Measurements from ENCODE around the gene RPS6KA4.

The RPS6KA4 gene

GRCh38 chr11:64349404-64349803 lies 9.6 kb upstream of the RPS6KA4 start:
- no peak for DNase-seq

GRCh38 chr11:64351136-64351631 lies 7.8 kb upstream of the RPS6KA4 start:
- no peak for DNase-seq

DNA sequence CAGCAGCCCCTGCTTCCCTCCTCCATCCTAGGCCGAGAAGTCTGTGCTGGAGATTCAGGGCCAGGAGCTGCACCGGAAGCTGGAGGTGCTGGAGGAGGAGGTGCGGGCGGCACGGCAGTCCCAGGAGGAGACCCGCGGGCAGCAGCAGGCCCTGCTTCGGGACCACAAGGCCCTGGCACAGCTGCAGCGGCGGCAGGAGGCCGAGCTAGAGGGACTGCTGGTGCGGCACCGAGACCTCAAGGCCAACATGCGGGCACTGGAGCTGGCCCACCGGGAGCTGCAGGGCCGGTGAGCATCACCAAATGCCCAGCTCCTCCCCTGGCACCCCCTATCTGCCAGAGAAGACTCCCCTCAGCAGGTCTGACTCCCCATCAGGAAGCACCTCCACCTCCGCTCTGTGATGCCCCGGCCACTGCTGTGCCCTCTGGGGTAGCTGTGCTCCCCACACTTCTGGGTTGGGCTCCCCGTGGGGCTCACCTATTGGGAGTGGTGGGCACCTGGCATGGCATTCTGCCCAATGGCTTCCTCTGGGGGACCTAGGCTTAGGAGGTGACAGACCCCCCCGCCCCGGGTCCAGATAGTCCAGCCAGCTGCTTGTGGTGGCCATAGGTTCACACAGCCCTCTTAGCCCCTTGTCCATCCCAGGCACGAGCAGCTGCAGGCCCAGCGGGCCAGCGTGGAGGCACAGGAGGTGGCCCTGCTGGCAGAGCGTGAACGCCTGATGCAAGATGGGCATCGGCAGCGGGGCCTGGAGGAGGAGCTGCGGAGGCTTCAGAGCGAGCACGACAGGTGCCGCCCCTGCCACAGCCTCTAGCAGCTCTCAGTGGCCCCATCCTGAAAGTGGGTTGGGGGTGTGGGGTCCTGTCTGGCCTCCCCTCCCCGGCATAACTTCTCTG lies 6.6 kb upstream of the RPS6KA4 start:
- no peak for DNase-seq

GRCh38 chr11:64352995-64353714 lies 5.8 kb upstream of the RPS6KA4 start:
- DNase-seq = no peak

DNA sequence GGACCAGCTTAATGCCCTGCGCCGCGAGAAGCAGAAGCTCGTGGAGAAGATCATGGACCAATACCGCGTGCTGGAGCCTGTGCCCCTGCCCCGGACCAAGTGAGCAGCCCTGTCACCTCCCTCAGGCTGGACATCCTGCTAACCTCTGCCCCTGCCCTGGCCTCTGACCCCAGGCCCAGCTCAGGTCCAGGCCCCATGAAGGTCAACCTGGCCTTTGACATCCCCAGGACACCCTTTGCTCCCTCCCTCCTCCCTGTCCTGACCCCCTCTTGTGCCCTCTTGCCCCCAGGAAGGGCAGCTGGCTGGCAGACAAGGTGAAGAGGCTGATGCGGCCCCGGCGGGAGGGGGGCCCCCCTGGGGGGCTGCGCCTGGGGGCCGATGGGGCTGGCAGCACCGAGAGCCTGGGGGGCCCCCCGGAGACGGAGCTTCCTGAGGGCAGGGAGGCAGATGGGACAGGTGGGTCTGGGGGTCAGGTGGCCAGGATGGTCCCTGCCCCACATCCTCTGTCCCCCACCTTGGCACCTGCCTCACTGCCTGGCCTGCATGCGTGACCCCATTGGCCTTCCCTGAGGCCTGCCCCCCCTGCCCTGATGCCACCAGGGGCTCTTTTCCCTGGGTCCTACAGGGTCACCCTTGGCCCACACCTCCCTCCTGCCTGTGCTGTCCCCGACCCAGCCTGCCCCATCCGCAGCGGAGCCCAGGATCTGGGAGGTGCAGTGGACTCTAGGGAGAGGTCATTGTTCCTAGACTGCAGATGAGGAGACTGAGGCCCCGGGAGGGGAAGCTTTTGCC lies 5.1 kb upstream of the RPS6KA4 start:
- no peak for DNase-seq

DNA sequence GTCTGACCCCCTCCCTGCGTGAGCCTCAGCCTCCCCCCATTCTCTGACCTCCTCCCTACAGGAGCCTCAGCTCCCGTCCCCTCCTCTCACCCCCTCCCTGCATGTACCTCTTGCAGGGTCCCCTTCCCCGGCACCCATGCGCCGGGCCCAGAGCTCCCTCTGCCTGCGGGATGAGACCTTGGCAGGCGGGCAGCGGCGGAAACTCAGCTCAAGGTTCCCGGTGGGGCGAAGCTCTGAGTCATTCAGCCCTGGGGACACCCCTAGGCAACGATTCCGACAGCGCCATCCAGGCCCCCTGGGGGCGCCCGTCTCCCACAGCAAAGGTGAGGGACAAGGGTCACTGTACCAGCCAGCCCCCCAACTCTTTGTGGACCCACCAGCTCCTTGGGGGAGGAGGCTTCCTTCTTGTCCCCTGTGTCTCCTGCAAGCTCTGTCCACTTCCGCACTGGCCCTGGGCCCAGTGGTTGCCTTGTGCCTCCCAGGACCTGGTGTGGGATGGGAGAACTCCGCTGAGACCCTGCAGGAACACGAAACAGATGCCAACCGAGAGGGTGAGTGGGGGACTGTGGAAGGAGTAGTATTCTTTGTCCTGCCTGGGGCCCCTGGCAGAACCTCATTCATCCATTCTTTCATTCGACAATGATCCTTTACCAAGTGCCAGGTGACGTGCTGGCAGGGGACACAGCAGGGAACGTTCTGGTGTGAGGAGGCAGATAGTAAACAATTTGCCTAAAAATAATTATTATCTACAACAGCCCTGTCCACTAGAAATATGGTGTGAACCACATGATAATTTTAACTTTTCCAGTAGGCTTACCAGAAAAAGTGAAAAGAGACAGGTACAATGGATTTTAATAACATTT lies 3.7 kb upstream of the RPS6KA4 start:
- no peak for DNase-seq

GRCh38 chr11:64356498-64357411 lies 2.2 kb upstream of the RPS6KA4 start:
- no peak for DNase-seq

- DNase-seq = no peak
These were observed 1.5 kb upstream of the RPS6KA4 start for GRCh38 chr11:64357446-64357845.

DNA sequence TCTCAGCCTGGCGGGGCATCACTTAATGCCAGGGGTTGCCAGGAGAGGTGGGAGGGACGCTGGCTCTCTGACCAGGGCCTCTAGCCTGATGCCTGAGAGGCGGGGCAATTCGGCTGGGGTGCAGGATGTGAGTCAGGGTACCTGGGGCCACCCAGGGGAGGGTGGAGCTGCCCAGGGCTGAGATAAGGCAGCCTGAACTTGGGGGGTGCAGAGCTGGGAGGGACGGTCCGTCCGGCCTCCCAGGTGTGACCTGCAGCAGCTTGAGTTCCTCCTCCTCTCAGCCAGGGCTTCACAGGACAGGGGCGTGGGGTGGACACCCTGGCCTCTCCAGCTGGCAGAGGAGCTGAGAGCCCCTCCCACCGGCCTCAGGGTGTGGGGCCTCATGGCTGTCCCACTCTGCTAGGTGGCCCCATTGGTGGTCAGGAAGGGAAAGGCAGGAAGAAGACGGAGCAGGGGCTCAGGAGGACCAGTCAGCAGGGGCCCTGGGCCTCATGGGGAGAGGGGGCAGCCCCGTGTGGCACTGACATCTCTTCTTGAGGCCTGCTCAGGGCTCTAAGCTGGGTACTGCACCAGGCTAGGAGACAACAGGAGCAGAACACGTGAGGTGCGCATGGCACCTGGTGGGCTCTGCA lies 942 bp upstream of the RPS6KA4 start:
- no peak for DNase-seq

DNA sequence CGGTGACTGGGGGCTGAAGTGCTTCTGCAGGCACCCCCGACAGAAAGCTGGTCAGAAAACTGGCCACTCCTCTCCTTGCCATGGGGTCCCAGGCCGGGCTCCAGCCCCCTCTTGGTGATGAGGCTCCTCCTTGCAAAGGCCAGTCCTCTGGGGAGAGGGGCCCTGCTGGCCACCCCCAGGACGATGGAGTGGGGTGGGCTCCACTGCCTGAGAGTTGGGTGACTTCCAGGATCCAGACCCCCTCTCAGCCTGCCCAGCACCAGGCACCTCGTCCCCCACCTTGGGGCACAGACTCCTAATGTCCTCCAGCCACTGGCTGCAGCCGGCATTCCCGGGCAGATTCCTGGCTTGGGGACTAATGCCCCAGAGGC lies 441 bp upstream of the RPS6KA4 start:
- no peak for DNase-seq

GRCh38 chr11:64359712-64360445 lies 917 bp downstream of the RPS6KA4 start:
- DNase-seq = no peak

GRCh38 chr11:64360448-64360921 lies 1.5 kb downstream of the RPS6KA4 start:
- DNase-seq = no peak

GRCh38 chr11:64361659-64362058 lies 2.7 kb downstream of the RPS6KA4 start:
- DNase-seq = no peak

GRCh38 chr11:64362339-64362738 lies 3.4 kb downstream of the RPS6KA4 start:
- no peak for DNase-seq

- no peak for DNase-seq
These were observed 5.5 kb downstream of the RPS6KA4 start for GRCh38 chr11:64364435-64364834.

DNA sequence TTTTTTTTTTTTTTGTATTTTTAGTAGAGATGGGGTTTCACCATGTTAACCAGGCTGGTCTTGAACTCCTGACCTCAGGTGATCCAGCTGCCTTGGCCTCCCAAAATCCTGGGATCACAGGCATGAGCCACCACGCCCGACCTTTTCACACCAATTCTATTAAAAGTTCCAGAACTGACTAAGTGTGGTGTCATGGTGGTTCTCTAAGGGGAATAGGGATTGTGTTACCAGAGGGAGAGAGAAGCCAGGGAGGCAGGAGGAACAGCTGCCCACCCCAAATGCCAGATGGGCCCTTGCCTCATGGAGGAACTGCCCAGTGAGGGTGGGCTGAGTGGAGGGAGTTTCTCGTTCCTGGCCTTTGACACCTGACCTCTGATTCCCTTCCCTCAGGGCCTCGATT lies 5.9 kb downstream of the RPS6KA4 start:
- no peak for DNase-seq

DNA sequence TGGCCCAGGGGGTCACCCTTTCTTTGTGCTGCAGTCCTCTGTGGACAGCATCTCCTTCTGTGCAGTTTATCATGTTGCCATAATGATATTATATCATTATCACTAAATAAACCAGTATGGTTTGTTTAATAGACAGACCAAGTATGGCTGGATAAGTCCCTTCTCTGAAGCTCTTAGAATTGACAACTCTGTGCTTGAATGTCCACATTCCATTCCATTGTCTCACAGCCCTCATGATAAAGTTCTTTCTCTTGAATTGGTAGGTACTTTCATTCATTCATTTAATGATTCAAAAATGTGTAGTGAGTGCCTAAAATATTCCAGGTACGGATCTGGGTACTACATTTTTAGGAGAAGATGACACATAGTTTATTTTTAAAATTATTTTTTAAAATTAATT lies 7.8 kb downstream of the RPS6KA4 start:
- DNase-seq = no peak

DNA sequence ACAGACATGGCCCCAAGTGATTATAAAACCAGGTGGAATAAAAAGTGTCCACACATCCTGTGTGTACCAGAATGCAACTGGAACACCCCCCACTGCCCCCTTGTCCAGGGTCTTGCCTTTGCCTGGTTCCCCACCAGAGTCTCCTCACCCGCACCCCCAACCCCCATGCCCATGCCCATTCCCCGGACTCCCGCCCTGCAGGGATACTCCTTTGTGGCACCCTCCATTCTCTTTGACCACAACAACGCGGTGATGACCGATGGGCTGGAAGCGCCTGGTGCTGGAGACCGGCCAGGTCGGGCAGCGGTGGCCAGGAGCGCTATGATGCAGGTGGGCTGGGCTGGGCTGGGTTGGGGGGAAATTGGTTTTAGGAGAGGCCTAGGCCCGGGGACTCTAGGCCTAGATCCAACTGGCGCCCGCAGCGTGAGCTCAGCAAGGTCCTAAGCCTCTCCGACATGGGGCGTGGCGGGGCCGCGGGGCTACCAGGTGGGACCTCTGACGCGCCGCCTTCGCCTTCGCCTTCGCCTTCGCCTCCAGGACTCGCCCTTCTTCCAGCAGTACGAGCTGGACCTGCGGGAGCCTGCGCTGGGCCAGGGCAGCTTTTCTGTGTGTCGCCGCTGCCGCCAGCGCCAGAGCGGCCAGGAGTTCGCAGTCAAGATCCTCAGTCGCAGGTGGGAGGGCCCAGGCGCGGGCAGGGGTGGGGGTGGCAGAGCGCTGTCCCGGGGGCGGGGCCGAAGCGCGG lies 9.1 kb downstream of the RPS6KA4 start:
- DNase-seq = no peak

DNA sequence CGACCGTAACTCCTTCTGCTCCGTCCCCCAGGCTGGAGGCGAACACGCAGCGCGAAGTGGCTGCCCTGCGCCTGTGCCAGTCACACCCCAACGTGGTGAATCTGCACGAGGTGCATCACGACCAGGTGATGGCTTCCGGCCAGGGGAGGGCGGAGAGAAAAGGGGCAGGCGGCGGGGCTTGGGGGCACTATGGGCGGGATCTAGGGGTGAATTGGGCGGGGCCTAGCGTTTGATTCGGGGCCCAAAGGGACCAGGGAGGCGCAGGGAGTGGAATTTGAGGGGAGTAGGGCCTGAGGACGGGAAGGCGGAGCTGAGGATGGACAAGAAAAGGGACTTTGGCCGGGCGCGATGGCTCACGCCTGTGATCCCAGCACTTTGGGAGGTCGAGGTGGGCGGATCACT lies 9.7 kb downstream of the RPS6KA4 start:
- no peak for DNase-seq
